GM20000 (cell line): ENCODE data around the gene TMEM108.

Experiments used
- DNase-seq: peaks from one replicate; pipeline ENCODE4 v3.0.0; 2012; ENCODE audit warnings: low spot score
- TF ChIP-seq, protein P1 (sequence below): IDR thresholded peaks from 2 replicates; pipeline ENCODE4 v1.5.1; 2012; ENCODE audit warnings: mild to moderate bottlenecking, control low read depth; ENCODE audit errors: extremely low read depth, missing control alignments

TMEM108 gene

DNA sequence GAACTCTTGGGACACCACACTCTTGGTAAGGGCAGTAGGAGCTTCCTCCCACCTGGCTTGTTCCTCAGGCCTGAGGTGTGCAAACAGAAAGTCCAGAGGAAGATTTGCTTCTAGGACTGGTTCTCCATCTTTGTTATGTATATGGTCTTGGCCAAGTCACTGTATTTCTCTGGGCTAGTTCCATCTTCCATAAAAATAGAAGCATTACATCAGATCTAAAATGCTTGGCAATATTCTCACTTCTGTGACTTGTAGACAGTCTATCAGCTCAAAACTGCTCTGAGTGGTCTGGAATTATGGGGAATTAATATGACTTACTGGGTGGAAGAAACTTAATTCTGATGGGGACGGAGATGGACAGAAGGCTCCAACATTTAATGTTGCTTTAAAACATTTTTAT lies 55.2 kb downstream of the TMEM108 start:
- DNase-seq: no peak
- TF ChIP-seq, protein P1, sequence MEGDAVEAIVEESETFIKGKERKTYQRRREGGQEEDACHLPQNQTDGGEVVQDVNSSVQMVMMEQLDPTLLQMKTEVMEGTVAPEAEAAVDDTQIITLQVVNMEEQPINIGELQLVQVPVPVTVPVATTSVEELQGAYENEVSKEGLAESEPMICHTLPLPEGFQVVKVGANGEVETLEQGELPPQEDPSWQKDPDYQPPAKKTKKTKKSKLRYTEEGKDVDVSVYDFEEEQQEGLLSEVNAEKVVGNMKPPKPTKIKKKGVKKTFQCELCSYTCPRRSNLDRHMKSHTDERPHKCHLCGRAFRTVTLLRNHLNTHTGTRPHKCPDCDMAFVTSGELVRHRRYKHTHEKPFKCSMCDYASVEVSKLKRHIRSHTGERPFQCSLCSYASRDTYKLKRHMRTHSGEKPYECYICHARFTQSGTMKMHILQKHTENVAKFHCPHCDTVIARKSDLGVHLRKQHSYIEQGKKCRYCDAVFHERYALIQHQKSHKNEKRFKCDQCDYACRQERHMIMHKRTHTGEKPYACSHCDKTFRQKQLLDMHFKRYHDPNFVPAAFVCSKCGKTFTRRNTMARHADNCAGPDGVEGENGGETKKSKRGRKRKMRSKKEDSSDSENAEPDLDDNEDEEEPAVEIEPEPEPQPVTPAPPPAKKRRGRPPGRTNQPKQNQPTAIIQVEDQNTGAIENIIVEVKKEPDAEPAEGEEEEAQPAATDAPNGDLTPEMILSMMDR: no peak

DNA sequence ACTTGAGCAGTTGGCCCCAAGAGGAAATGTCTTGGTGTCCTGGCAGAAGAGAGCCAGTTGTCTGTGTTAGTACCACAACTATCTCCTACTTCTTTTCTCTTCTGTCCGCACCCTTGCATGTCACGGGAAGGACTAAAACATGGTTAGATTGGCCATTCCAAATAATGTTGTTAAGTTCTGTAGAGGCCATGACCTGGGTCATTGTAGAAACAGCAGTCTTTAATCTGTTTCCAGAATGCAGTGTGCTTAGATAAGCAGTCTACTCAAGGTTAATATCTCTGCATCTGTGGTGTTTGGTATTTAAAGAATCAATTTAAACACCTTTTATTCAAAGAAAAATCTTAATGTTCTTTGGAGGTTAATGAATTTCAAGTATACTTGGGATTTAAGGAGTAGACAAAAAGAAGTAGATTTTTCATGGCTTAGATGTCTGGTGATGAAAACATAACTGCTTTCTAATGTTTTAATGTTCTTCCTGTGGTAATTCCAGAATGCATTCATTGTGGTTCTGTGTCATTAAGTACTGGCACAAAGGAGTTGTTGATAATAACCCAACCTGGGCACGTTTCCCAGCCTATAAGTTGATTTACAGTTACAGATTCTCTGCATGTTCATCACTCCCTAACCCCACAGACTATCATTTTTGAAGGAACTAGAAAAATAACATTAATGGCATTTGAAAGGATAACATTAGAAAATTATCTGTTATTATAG lies 58.9 kb downstream of the TMEM108 start:
- TF ChIP-seq, protein P1: no peak
- no peak for DNase-seq

DNA sequence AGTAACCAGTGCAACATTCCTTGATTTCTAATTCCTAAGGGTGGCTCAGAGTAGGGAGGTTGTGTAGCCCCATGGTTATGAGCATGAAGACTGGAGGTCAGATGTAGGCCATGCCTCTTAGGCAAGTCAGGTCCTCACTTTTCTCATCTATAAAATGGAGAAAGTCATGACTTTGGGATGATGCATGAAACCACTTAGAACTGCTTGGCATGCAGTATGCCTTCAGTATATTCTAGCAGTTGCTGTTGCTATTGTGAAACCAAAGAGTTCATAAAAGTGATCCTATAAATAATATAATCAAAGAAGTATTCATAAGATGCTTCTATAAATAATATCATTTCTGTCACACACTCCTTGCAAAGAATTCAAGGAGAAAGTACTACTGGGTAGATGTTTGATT lies 65.5 kb downstream of the TMEM108 start:
- TF ChIP-seq, protein P1: no peak
- DNase-seq: no peak

DNA sequence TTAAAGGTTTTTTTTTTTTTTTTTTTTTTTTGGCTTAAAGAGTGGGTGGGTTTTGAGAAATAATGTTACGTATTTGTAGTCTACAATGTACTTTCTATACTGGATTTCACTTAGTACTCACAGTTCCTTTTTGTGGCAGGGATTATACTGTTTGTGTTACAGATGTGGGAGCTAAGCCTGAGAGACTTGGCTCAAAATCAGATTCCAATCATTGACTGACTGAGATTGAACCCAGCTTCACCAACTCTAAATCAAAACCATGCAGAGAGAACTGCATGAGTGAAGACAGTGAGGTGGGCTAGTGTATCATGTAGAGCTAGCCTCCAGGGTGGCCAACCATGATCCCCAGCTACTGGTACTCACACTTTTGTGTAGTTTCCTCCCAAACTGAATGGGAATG lies 68.0 kb downstream of the TMEM108 start:
- TF ChIP-seq, protein P1: no peak
- DNase-seq: no peak

DNA sequence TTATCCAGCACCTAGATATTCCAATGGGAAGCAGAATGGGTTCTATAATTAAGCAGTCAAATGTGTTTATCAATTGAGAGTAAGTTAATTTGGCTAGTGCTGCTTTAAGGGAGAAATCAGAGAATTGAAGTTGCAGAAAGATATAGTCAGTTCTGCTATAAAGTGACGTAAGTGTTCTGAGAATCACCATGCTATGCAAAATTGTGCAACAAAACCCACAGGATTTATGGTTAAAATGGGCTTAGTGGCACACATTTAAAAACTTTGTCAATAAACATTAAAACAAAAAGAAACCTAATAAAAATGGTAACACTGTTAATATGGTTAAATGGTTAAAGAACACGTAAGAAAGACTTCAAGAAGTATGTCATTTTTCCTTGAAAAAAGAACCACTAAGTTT lies 74.5 kb downstream of the TMEM108 start:
- TF ChIP-seq, protein P1: no peak
- no peak for DNase-seq

DNA sequence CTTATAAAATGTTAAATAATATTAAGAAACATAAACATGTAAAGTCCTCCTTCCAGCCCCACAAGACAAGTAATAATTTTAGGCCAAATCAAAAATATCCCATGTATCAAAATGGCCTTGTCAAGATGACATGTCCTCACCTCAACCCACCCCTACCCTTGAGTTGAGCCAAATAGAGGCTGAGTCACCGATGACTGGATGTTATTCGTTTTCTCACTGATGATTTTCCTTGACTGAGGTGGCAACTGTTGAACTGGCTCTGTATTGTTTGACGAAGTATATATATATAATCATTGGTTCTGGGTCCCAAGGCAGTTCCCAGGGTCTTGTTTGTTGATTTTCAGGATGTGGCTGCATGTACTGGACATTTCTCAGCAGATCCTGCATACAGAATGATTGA lies 75.3 kb downstream of the TMEM108 start:
- TF ChIP-seq, protein P1: no peak
- no peak for DNase-seq

DNA sequence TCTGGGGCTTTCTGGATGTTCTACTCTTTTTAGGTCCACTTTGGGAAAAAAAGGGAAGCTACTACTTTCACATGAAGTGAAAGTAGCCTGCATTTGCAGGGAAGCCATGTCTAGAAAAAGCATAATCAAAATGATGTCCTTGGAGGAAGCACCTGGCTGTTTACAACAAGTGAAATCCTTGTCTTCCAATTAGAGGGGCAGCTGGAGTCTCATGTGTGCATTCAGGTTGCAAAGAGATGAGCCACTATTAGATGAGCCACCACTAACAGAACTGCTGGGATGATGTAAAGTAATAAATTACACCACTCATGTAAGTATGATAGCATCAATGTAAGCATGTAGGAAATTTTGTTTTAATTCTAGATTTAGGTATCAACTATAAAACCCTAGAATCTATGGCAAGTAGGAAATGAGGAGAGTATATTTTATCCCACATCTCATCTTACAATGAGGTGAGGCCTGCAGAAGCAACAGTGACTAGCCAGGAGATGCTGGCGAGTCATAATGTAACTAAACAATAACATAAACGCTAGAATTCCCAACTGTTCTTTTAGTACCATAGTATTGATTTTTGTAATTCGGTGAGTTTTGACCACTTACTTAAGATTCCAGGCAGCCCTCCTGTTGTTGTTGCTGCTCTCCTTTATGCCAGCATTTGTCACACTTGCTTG lies 75.9 kb downstream of the TMEM108 start:
- TF ChIP-seq, protein P1: no peak
- no peak for DNase-seq
